HEK293 (cell line): ENCODE data around the gene CACNG7.

ENCODE experiments used
- GLI4 ChIP-seq: fragments of 450-650 bp; formaldehyde crosslinking; IDR thresholded peaks from 2 replicates; pipeline ENCODE4 v1.5.1; 2016; ENCODE audit warnings: missing biosample characterization, missing genetic modification characterization
- GLIS2 ChIP-seq: fragments of 450-650 bp; formaldehyde crosslinking; IDR thresholded peaks from 2 replicates; pipeline ENCODE4 v1.5.1; 2016; ENCODE audit warnings: missing biosample characterization, missing genetic modification characterization
- HOXA7 ChIP-seq: sonication (generic); formaldehyde crosslinking; IDR thresholded peaks from 2 replicates; pipeline ENCODE4 v1.8.1; 2022; ENCODE audit warnings: missing genetic modification reagents, borderline replicate concordance
- HOXD13 ChIP-seq: sonication (generic); formaldehyde crosslinking; IDR thresholded peaks from 2 replicates; pipeline ENCODE4 v1.8.0; 2022; ENCODE audit warnings: missing genetic modification reagents, borderline replicate concordance
- KLF1 ChIP-seq: fragments of 450-650 bp; formaldehyde crosslinking; IDR thresholded peaks from 2 replicates; pipeline ENCODE4 v1.5.1; 2016; ENCODE audit warnings: missing biosample characterization, missing genetic modification characterization
- KLF17 ChIP-seq: fragments of 450-650 bp; formaldehyde crosslinking; IDR thresholded peaks from 2 replicates; pipeline ENCODE4 v1.5.1; 2016; ENCODE audit warnings: missing biosample characterization, missing genetic modification characterization
- KLF7 ChIP-seq: fragments of 450-650 bp; formaldehyde crosslinking; IDR thresholded peaks from 2 replicates; pipeline ENCODE4 v1.5.1; 2016; ENCODE audit warnings: missing biosample characterization, missing genetic modification characterization, borderline replicate concordance
- OSR2 ChIP-seq: fragments of 450-650 bp; formaldehyde crosslinking; IDR thresholded peaks from 2 replicates; pipeline ENCODE4 v1.5.1; 2016; ENCODE audit warnings: missing biosample characterization, missing genetic modification characterization
- OVOL3 ChIP-seq: fragments of 450-650 bp; formaldehyde crosslinking; IDR thresholded peaks from 2 replicates; pipeline ENCODE4 v1.5.1; 2016; ENCODE audit warnings: missing biosample characterization, missing genetic modification characterization
- PRDM6 ChIP-seq: fragments of 450-650 bp; formaldehyde crosslinking; IDR thresholded peaks from 2 replicates; pipeline ENCODE4 v1.5.1; 2017; ENCODE audit warnings: missing biosample characterization, missing genetic modification characterization
- SCRT1 ChIP-seq: fragments of 450-650 bp; formaldehyde crosslinking; IDR thresholded peaks from 2 replicates; pipeline ENCODE4 v1.5.1; 2016; ENCODE audit warnings: missing biosample characterization, missing genetic modification characterization, borderline replicate concordance
- SP2 ChIP-seq: fragments of 450-650 bp; formaldehyde crosslinking; IDR thresholded peaks from 2 replicates; pipeline ENCODE4 v1.5.1; 2016; ENCODE audit warnings: missing biosample characterization, missing genetic modification characterization
- SP3 ChIP-seq: fragments of 450-650 bp; formaldehyde crosslinking; IDR thresholded peaks from 2 replicates; pipeline ENCODE4 v1.5.1; 2016; ENCODE audit warnings: missing biosample characterization, missing genetic modification characterization
- SP7 ChIP-seq: fragments of 450-650 bp; formaldehyde crosslinking; IDR thresholded peaks from 2 replicates; pipeline ENCODE4 v1.5.1; 2016; ENCODE audit warnings: missing biosample characterization, missing genetic modification characterization
- ZBTB17 ChIP-seq: fragments of 450-650 bp; formaldehyde crosslinking; IDR thresholded peaks from 2 replicates; pipeline ENCODE4 v1.5.1; 2016; ENCODE audit warnings: missing biosample characterization, missing genetic modification characterization
- ZBTB20 ChIP-seq: fragments of 450-650 bp; formaldehyde crosslinking; IDR thresholded peaks from 2 replicates; pipeline ENCODE4 v1.5.1; 2016; ENCODE audit warnings: missing biosample characterization, missing genetic modification characterization
- ZBTB26 ChIP-seq: fragments of 450-650 bp; formaldehyde crosslinking; optimal IDR thresholded peaks from 2 replicates; pipeline ENCODE3; 2016; ENCODE audit warnings: missing biosample characterization, mild to moderate bottlenecking, missing genetic modification characterization
- ZBTB8A ChIP-seq: fragments of 450-650 bp; formaldehyde crosslinking; IDR thresholded peaks from 2 replicates; pipeline ENCODE4 v1.5.1; 2016; ENCODE audit warnings: missing biosample characterization, missing genetic modification characterization
- ZIC2 ChIP-seq: fragments of 450-650 bp; formaldehyde crosslinking; IDR thresholded peaks from 2 replicates; pipeline ENCODE4 v1.5.1; 2016; ENCODE audit warnings: missing biosample characterization, missing genetic modification characterization
- ZNF112 ChIP-seq: fragments of 450-650 bp; formaldehyde crosslinking; IDR thresholded peaks from 2 replicates; pipeline ENCODE4 v1.5.0; 2017; ENCODE audit warnings: missing biosample characterization, missing genetic modification characterization
- ZNF416 ChIP-seq: fragments of 450-650 bp; formaldehyde crosslinking; IDR thresholded peaks from 2 replicates; pipeline ENCODE4 v1.5.1; 2016; ENCODE audit warnings: missing biosample characterization, missing genetic modification characterization
- ZNF521 ChIP-seq: fragments of 450-650 bp; formaldehyde crosslinking; IDR thresholded peaks from 2 replicates; pipeline ENCODE4 v1.5.1; 2017; ENCODE audit warnings: missing biosample characterization, mild to moderate bottlenecking, missing genetic modification characterization
- ZNF624 ChIP-seq: fragments of 450-650 bp; formaldehyde crosslinking; IDR thresholded peaks from 2 replicates; pipeline ENCODE4 v1.5.1; 2017; ENCODE audit warnings: missing biosample characterization, missing genetic modification characterization
- ZNF629 ChIP-seq: fragments of 450-650 bp; formaldehyde crosslinking; IDR thresholded peaks from 2 replicates; pipeline ENCODE4 v1.5.1; 2017; ENCODE audit warnings: missing biosample characterization, missing genetic modification characterization
- ZNF639 ChIP-seq: fragments of 450-650 bp; formaldehyde crosslinking; IDR thresholded peaks from 2 replicates; pipeline ENCODE4 v1.5.1; 2016; ENCODE audit warnings: missing biosample characterization, missing genetic modification characterization
- ZNF707 ChIP-seq: fragments of 450-650 bp; formaldehyde crosslinking; IDR thresholded peaks from 2 replicates; pipeline ENCODE4 v1.5.1; 2016; ENCODE audit warnings: missing biosample characterization, missing genetic modification characterization

The CACNG7 gene

GRCh38 chr19:53865918-53866864 lies 42.9 kb upstream of the CACNG7 start (continued):
- TF ChIP-seq HOXD13 (CRISPR knock-in tag) (no peak), HOXA7 (CRISPR knock-in tag) (no peak), ZBTB8A (tag by site-specific recombination) (peak; percentile 51; the same call in 1 of the 2 replicates), ZNF624 (tag by site-specific recombination) (no peak), GLIS2 (tag by site-specific recombination) (0 out of 2 replicates have a peak, but pooled peaks have one; percentile 34), OSR2 (tag by site-specific recombination) (no peak), ZBTB26 (tag by site-specific recombination) (peak; percentile 58), KLF1 (peak; percentile 80), ZNF707 (tag by site-specific recombination) (no peak), ZNF639 (tag by site-specific recombination) (no peak), ZNF416 (tag by site-specific recombination) (no peak), GLI4 (tag by site-specific recombination) (no peak), ZNF521 (tag by site-specific recombination) (no peak), ZIC2 (no peak), SP3 (peak; percentile 39), PRDM6 (no peak), KLF7 (tag by site-specific recombination) (no peak), SP7 (tag by site-specific recombination) (no peak), ZNF629 (tag by site-specific recombination) (no peak), SP2 (tag by site-specific recombination) (peak; percentile 45), ZNF112 (tag by site-specific recombination) (no peak), KLF17 (no peak), SCRT1 (tag by site-specific recombination) (no peak), OVOL3 (no peak), ZBTB17 (peak; percentile 57; the same call in 1 of the 2 replicates), ZBTB20 (tag by site-specific recombination) (peak; percentile 71)
